Measurements from ENCODE around the gene DBI.

DBI gene

DNA sequence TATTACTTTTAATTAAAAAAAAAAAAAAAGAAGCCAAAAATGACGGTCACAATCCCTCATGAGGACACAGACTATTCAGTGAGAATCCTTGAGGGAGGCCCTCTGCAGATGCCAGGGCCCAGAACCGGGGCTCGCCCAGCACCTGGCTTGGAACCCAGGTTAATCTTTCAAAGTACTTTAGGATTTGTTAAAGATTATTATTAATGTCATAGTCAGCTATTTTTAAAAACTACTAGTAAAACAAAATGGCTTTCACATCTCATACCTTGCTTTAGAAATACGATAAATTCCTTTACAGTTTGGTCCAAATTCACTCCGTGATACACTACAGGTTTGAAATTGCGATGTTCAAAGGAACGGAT is 27.2 kb upstream of the DBI start:
- TF ChIP-seq EP300 (IDR thresholded peaks at IDR 0.05; ENCODE audit: borderline replicate concordance) (no peak), TCF12 (IDR thresholded peaks at IDR 0.05; ENCODE audit: low read depth) (no peak), ZBTB7A (IDR thresholded peaks at IDR 0.05; ENCODE audit: low read depth) (no peak), CREB1 (IDR thresholded peaks at IDR 0.05; ENCODE audit: low read depth) (no peak), RAD21 (IDR thresholded peaks at IDR 0.05; ENCODE audit: low read depth) (no peak), EGR1 (IDR thresholded peaks at IDR 0.05) (no peak)
- TF ChIP-seq, protein P1, sequence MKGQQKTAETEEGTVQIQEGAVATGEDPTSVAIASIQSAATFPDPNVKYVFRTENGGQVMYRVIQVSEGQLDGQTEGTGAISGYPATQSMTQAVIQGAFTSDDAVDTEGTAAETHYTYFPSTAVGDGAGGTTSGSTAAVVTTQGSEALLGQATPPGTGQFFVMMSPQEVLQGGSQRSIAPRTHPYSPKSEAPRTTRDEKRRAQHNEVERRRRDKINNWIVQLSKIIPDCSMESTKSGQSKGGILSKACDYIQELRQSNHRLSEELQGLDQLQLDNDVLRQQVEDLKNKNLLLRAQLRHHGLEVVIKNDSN (IDR thresholded peaks at IDR 0.05): no peak

DNA sequence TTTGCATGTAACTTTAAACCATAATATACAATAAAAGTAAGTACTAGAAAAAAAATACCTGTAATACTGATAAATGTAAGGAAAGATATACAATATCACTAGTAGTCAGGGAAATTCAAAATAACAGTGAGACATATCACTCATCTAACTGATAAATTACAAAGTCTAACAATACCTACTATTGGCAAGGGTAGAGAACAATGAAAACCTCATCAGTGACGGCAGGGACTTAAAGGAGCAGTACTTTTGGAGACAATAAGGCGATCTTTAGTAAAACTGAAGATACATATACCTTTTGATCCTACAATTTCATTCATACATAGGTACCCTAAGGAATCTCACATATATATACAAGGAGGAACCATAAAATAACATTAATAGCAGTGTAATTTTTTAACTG is 25.1 kb upstream of the DBI start:
- TF ChIP-seq, protein P2, sequence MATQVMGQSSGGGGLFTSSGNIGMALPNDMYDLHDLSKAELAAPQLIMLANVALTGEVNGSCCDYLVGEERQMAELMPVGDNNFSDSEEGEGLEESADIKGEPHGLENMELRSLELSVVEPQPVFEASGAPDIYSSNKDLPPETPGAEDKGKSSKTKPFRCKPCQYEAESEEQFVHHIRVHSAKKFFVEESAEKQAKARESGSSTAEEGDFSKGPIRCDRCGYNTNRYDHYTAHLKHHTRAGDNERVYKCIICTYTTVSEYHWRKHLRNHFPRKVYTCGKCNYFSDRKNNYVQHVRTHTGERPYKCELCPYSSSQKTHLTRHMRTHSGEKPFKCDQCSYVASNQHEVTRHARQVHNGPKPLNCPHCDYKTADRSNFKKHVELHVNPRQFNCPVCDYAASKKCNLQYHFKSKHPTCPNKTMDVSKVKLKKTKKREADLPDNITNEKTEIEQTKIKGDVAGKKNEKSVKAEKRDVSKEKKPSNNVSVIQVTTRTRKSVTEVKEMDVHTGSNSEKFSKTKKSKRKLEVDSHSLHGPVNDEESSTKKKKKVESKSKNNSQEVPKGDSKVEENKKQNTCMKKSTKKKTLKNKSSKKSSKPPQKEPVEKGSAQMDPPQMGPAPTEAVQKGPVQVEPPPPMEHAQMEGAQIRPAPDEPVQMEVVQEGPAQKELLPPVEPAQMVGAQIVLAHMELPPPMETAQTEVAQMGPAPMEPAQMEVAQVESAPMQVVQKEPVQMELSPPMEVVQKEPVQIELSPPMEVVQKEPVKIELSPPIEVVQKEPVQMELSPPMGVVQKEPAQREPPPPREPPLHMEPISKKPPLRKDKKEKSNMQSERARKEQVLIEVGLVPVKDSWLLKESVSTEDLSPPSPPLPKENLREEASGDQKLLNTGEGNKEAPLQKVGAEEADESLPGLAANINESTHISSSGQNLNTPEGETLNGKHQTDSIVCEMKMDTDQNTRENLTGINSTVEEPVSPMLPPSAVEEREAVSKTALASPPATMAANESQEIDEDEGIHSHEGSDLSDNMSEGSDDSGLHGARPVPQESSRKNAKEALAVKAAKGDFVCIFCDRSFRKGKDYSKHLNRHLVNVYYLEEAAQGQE (IDR thresholded peaks at IDR 0.05; ENCODE audit: low read depth): no peak
- no peak for TF ChIP-seq TEAD4 (IDR thresholded peaks at IDR 0.05)
- TF ChIP-seq NFIC (IDR thresholded peaks at IDR 0.05): no peak
- no peak for TF ChIP-seq YY1 (IDR thresholded peaks at IDR 0.05; ENCODE audit: low read depth)
- TF ChIP-seq CEBPB (IDR thresholded peaks at IDR 0.05): no peak
- no peak for TF ChIP-seq RAD21 (IDR thresholded peaks at IDR 0.05; ENCODE audit: low read depth)
- TF ChIP-seq, protein P3, sequence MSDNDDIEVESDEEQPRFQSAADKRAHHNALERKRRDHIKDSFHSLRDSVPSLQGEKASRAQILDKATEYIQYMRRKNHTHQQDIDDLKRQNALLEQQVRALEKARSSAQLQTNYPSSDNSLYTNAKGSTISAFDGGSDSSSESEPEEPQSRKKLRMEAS (IDR thresholded peaks at IDR 0.05): no peak
- no peak for TF ChIP-seq TCF12 (IDR thresholded peaks at IDR 0.05; ENCODE audit: low read depth)
- TF ChIP-seq CREB1 (IDR thresholded peaks at IDR 0.05; ENCODE audit: low read depth): no peak
- TF ChIP-seq ZBTB7A (IDR thresholded peaks at IDR 0.05; ENCODE audit: low read depth): no peak
- no peak for TF ChIP-seq FOXM1 (IDR thresholded peaks at IDR 0.05; ENCODE audit: borderline replicate concordance, low read depth)
- TF ChIP-seq, protein P1 (IDR thresholded peaks at IDR 0.05): no peak
- TF ChIP-seq EP300 (IDR thresholded peaks at IDR 0.05; ENCODE audit: borderline replicate concordance): no peak
- no peak for TF ChIP-seq TAF1 (IDR thresholded peaks at IDR 0.05; ENCODE audit: low read depth)
- no peak for TF ChIP-seq EGR1 (IDR thresholded peaks at IDR 0.05)

DNA sequence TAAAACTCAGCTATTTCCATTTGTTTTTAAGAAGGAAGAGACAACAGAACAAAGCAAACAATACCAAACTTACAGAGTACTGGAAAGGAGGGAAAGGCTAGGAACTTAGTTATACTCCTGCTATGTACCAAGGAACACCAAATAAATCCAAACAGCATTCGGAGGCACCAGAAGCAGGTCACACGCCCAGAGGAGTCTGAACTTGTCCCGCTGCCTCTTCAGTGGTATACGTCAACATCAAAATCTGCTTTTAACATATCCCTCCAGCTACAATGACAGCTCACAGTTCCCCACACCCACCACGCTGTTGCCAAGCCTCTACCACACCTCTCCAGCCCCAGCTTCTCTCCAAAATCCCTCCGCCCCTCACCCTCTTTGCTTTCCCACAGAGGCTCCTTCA is 17.5 kb upstream of the DBI start:
- TF ChIP-seq EGR1 (IDR thresholded peaks at IDR 0.05) (no peak), TCF12 (IDR thresholded peaks at IDR 0.05; ENCODE audit: low read depth) (no peak), EP300 (IDR thresholded peaks at IDR 0.05; ENCODE audit: borderline replicate concordance) (no peak)

DNA sequence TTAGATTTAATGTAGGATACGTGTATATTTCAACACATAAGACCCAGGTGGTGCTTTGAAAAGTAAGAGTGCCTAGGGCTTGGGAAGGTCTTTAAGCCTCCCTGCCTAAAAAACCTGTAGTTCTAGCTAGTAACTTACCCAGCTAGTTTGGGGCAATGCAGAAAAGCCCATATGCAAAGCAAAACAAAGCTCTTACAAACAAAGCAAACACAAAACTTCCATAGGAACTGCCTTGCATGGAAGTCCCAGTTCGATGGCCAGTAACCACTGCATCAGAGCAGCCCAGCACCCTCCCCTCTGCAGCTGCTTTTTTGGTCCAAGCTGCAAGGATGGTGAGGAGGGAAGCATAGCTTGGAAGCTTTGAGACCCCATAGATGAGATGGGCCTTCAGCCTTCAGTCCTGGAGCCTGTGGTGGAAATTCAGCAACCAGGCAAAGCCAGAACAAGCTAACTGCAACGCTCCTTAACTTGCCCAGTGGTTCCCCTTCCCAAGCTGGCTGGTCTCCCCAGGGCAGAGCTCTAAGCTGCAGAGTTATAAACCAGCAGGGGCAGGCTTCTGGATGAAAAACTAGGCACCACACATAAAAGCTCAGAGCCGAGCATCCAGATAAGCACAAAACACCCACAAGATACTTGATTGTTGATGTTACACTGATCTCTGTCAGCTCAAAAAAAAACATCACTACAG is 16.3 kb upstream of the DBI start:
- TF ChIP-seq EP300 (IDR thresholded peaks at IDR 0.05; ENCODE audit: borderline replicate concordance) (no peak), FOXM1 (IDR thresholded peaks at IDR 0.05; ENCODE audit: borderline replicate concordance, low read depth) (no peak), TEAD4 (IDR thresholded peaks at IDR 0.05) (no peak)

DNA sequence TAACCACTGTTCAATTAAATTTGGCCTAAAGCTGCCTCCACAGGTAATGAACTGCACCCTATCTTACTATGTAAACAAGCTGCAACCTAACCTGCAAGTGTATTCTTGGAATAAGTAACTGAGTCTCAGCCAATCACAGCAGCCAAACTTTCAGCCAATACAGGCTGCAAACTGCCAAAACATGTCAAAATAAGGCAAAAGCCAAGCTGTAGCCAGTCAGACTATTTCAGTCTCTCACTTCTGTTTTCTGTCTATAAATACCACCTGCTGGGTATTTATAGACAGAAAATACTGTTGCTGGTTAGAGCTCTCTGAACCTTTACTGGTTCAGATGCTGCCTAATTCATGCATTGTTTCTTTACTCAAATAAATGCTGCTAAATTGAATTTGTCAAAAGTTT is 14.4 kb upstream of the DBI start:
- TF ChIP-seq, protein P1 (IDR thresholded peaks at IDR 0.05): no peak
- TF ChIP-seq TCF12 (IDR thresholded peaks at IDR 0.05; ENCODE audit: low read depth) (no peak), NFIC (IDR thresholded peaks at IDR 0.05) (no peak), RAD21 (IDR thresholded peaks at IDR 0.05; ENCODE audit: low read depth) (no peak), CEBPB (IDR thresholded peaks at IDR 0.05) (no peak), ZBTB7A (IDR thresholded peaks at IDR 0.05; ENCODE audit: low read depth) (no peak), YY1 (IDR thresholded peaks at IDR 0.05; ENCODE audit: low read depth) (no peak), TEAD4 (IDR thresholded peaks at IDR 0.05) (no peak), EGR1 (IDR thresholded peaks at IDR 0.05) (no peak), TAF1 (IDR thresholded peaks at IDR 0.05; ENCODE audit: low read depth) (no peak)
- TF ChIP-seq, protein P3 (IDR thresholded peaks at IDR 0.05): no peak
- TF ChIP-seq, protein P2 (IDR thresholded peaks at IDR 0.05; ENCODE audit: low read depth): no peak

DNA sequence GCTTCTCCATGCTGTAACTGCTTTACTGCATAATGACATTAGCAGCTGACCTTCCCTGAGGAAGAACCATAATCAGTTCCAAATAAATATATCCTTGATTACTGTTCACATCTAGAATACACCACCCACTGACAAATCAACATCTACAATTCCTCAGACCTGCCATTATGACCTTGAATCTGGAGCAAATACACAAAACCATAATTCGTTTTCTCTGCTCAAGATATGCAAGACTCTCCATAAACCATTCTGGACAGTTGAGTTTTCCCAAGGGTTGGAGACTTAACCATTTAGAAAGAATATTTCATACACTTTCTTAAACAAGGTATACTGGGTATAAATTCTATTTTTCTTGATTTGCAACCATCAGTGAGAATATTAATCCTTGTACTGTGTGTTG is 11.9 kb upstream of the DBI start:
- no peak for TF ChIP-seq YY1 (IDR thresholded peaks at IDR 0.05; ENCODE audit: low read depth)
- TF ChIP-seq ZBTB7A (IDR thresholded peaks at IDR 0.05; ENCODE audit: low read depth): no peak
- TF ChIP-seq TAF1 (IDR thresholded peaks at IDR 0.05; ENCODE audit: low read depth): no peak
- TF ChIP-seq CEBPB (IDR thresholded peaks at IDR 0.05): no peak
- TF ChIP-seq NFIC (IDR thresholded peaks at IDR 0.05): no peak
- no peak for TF ChIP-seq FOXM1 (IDR thresholded peaks at IDR 0.05; ENCODE audit: borderline replicate concordance, low read depth)
- TF ChIP-seq, protein P1 (IDR thresholded peaks at IDR 0.05): no peak
- TF ChIP-seq EP300 (IDR thresholded peaks at IDR 0.05; ENCODE audit: borderline replicate concordance): no peak
- TF ChIP-seq RAD21 (IDR thresholded peaks at IDR 0.05; ENCODE audit: low read depth): no peak
